ENCODE results near the gene SLC23A3.
A peak's percentile ranks its signal among the peaks of the same experiment; 100 is the strongest.

The SLC23A3 gene

GRCh38 chr2:219169930-219170654, at the start of gene SLC23A3:
Gene SLC23A3 (minus strand): TSS chr2:219170029. CDS start chr2:219169984, 45 bp downstream.
- no peak for DNase-seq (ENCODE audit: low read depth)

GRCh38 chr2:219218732-219219701, 49.2 kb upstream of the SLC23A3 start, which contains the start of gene ABCB6:
Gene ABCB6 (minus strand): TSS chr2:219218958. CDS start chr2:219218673, 285 bp downstream.
- DNase-seq (ENCODE audit: low read depth): peak; percentile 95

- DNase-seq (ENCODE audit: low read depth): peak; percentile 50
Observed at GRCh38 chr2:219218217-219218731, 48.4 kb upstream of the SLC23A3 start.

DNA sequence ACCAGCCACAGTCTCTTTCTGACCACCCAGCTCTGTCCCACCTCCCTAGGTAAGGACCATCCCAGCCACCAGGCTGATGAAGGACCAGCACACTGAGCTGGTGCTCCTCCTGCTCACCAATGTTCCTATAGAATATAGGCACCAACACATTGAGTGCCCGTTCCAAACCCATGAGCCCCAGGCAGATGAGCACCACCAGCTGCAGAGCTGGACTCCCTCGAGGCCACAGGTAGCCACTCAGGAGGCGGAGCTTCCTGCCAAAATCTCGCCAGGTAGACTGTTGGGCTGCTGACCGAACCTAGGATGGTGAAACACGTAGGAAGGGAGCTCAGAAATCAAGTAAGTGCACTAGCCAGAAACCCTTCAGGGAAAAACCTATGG, 46.7 kb upstream of the SLC23A3 start:
- DNase-seq (ENCODE audit: low read depth): no peak

DNA sequence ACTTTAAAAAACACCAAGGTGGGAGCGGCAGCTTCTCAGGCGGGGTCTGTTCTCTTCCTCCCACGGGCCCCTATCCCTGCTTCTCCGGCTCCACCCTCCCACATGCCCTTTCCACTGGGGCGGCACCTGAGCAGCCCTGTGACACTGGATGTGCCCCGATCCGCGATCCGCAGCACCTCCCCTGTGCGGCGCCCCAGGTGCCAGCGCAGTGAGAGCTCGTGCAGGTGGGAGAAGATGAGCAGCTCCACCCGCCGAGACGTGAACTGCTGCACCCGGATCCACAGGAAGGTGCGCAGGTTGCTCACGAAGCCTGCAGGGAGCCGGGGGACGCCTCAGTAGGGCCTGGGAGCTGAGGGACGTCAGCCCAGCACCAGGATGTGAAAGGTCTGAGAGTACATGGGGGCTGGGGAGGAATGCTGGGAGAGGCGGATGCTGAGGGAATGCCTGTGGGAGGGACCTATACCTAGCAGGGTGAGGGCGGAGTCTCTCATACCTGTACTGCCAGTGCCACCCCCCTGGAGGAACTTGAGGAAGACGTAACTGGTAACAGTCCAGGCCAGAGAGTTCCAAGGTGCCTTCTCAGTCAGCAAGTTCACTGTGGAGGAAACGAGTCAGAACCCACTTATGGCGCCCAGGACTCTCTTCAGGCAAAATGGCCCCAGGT, 46.2 kb upstream of the SLC23A3 start:
- no peak for DNase-seq (ENCODE audit: low read depth)

GRCh38 chr2:219214786-219215185, 45.0 kb upstream of the SLC23A3 start:
- DNase-seq (ENCODE audit: low read depth): no peak

DNA sequence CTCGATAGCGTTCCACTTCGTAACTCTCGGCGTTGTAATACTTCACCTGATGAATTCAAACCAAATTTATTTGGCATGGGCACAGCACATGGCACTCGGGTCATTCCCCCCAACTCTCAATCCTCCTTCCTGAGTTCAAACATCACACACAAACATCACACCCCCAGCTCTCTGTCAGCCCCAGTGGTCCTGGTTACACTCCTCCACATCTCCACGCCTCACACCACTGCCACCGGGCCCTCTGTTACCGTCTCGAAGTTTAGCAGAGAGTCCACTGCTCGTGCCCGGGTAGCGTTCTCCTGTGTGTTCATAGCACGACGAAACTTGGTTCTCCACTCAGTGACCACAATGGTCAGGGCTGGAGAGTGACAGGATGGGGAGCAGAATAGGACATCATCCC, 44.3 kb upstream of the SLC23A3 start:
- no peak for DNase-seq (ENCODE audit: low read depth)

- DNase-seq (ENCODE audit: low read depth): no peak
Observed at GRCh38 chr2:219213486-219214071, 43.8 kb upstream of the SLC23A3 start.

- no peak for DNase-seq (ENCODE audit: low read depth)
Observed at GRCh38 chr2:219213026-219213415, 43.2 kb upstream of the SLC23A3 start.

DNA sequence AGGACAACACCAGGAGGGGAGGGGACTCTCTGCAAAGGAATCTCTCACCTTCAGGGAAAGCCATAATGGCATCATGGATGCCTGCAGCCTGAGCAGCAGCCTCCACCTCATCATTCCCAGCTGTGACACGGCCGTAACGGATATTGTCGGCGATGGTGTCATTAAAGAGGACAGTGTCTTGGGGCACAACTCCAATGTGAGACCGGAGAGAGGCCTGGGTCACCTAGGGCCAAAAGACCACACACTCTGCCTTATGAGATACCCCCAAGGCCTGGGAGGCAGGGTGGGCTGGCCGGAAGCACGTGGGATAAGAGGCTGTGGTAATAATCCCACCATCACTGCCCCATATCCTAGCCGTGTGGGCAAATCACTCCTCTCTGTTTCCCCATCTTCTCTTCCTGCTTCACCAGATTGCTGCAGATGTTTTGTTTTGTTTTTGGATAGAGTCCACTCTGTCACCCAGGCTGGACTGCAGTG, 41.1 kb upstream of the SLC23A3 start:
- DNase-seq (ENCODE audit: low read depth): no peak

GRCh38 chr2:219210196-219210885, 40.5 kb upstream of the SLC23A3 start:
- DNase-seq (ENCODE audit: low read depth): no peak

- DNase-seq (ENCODE audit: low read depth): no peak
Observed at GRCh38 chr2:219209236-219210195, 39.7 kb upstream of the SLC23A3 start.

DNA sequence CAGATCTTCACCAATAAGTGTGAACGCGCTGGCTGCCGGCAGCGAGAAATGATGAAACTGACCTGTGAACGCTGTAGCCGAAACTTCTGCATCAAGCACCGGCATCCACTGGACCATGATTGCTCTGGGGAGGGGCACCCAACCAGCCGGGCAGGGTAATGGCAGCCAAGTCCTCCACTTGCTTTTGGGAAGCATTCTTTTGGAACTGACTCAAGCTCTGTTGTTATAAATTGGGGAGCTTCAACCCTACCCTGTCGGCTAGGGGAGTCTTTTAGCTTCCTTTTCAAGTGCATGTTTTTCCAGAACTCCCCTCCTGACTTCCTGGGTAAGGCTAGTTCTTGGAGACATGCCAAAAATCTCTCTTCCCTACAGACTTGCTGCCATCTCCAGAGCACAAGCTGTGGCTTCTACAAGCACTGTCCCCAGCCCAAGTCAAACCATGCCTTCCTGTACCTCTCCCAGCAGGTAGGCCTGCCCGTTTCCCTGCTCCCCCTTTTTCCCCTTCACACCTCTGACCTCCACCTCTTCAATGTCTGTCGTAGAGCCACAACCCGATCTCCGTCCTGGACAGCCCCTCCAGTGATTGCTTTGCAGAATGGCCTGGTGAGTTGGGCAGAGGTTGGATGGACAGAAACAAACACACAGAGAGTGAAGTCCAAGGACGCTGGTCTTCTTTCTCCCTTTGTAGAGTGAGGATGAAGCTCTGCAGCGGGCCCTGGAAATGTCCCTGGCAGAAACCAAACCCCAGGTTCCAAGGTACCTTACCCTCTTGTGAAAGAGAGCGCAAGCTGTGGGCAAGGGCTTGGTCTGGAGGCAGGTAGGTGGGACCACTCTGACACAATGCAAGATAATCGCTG, 38.3 kb upstream of the SLC23A3 start:
- no peak for DNase-seq (ENCODE audit: low read depth)

GRCh38 chr2:219207134-219207883, 37.5 kb upstream of the SLC23A3 start:
- DNase-seq (ENCODE audit: low read depth): no peak

DNA sequence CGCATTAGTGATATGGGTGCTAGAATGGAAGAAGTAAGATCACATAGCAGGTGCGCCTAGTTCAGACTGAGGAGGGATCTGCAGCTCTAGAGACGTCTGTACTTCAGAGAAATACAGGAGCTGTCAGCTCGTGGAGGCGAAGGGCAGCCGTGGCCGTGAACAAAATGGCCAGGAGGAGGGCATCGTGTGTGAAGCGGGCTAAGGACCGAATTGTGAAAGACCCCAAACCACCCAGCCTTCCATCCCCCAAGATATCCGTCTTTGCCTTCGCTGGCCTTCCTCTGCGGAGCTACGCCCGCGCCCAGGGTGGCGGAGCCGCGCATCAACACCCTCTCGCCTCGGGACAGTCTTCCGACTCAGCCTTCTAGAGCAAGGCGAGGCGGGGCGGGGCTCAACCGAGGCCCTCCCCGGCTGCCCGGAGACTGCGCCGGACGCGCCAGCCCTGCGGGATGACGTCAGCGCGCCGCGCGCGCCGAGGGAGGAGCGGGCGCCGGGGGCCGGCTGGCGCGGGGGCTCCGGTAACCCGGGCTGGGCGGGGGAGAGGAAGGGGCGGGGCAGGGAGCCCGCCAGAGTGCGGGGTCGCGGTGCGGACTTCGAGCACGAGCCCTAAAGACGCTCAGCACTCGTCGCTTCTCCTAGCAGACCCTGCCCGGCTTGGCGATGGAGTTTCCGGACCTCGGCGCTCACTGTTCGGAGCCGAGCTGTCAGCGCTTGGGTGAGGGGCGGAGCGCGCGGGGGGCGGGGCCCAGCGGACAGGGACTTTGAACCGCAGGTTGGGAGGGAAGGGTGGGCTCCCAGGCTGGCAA, 36.7 kb upstream of the SLC23A3 start, which contains the start of gene ZFAND2B:
Gene ZFAND2B (plus strand): TSS at position 455 of the 806 bp plus-strand sequence. CDS start 206 bp downstream, at position 661.
- peak; percentile 85 for DNase-seq (ENCODE audit: low read depth)

- DNase-seq (ENCODE audit: low read depth): no peak
Observed at GRCh38 chr2:219205981-219206327, 36.1 kb upstream of the SLC23A3 start.

GRCh38 chr2:219205165-219205538, 35.3 kb upstream of the SLC23A3 start:
- no peak for DNase-seq (ENCODE audit: low read depth)

All from stromal cell of bone marrow (primary cell).